GM23338 (cell line): ENCODE results near the gene SLC8B1. TPM values are rescaled to one million over a fixed set of nuclear protein-coding genes. Genes with fewer than 3 reads are reported as not detected.

Experiments
- ATAC-seq: fragments of 200-7000 bp; cut with Tn5 transposase; 3 replicates; pipeline ENCODE4 v1.9.1; 2020
- DNase-seq: peaks from one replicate; pipeline ENCODE4 v3.0.0-alpha.2; 2015; ENCODE audit warnings: low spot score
- H2AFZ ChIP-seq: fragments of 200-600 bp; sonication (generic); 2 replicates; pipeline ENCODE4 v1.8.0; 2016; ENCODE audit warnings: antibody characterized with exemption, mild to moderate bottlenecking, moderate library complexity
- H3F3A ChIP-seq: fragments of 200-600 bp; sonication (generic); replicated peaks from 2 replicates; pipeline ENCODE4 v1.8.0; 2017; ENCODE audit warnings: antibody characterized with exemption, mixed run types, low read depth
- H3K27ac ChIP-seq: fragments of 200-600 bp; sonication (generic); 2 replicates; pipeline ENCODE4 v1.6.1; 2016; ENCODE audit warnings: low read depth
- H3K27me3 ChIP-seq: fragments of 200-600 bp; sonication (generic); 2 replicates; pipeline ENCODE4 v1.8.0; 2016; ENCODE audit warnings: mild to moderate bottlenecking, mixed run types, moderate library complexity; ENCODE audit not compliant: insufficient read depth
- H3K36me3 ChIP-seq: fragments of 200-600 bp; sonication (generic); 2 replicates; pipeline ENCODE4 v1.8.0; 2016; ENCODE audit warnings: mild to moderate bottlenecking; ENCODE audit not compliant: insufficient read depth
- H3K4me1 ChIP-seq: fragments of 200-600 bp; sonication (generic); 2 replicates; pipeline ENCODE4 v1.8.0; 2016; ENCODE audit warnings: mild to moderate bottlenecking, moderate library complexity; ENCODE audit not compliant: insufficient read depth
- H3K4me2 ChIP-seq: fragments of 200-600 bp; sonication (generic); 2 replicates; pipeline ENCODE4 v1.7.1; 2017; ENCODE audit warnings: mixed run types
- H3K4me3 ChIP-seq: fragments of 200-600 bp; sonication (generic); 2 replicates; pipeline ENCODE4 v1.6.1; 2016; ENCODE audit warnings: mixed run types
- H3K79me2 ChIP-seq: fragments of 200-600 bp; sonication (generic); replicated peaks from 2 replicates; pipeline ENCODE4 v1.8.0; 2017; ENCODE audit warnings: mild to moderate bottlenecking; ENCODE audit not compliant: insufficient read depth
- H3K9me2 ChIP-seq: fragments of 200-600 bp; sonication (generic); 2 replicates; pipeline ENCODE4 v1.8.0; 2017; ENCODE audit not compliant: insufficient read depth
- H4K20me1 ChIP-seq: fragments of 200-600 bp; sonication (generic); replicated peaks from 2 replicates; pipeline ENCODE4 v1.8.0; 2017; ENCODE audit warnings: mild to moderate bottlenecking; ENCODE audit not compliant: insufficient read depth
- H3K27ac Mint-ChIP-seq: 2 replicates; pipeline ENCODE4 v1.8.0; 2020; ENCODE audit warnings: inconsistent platforms, mild to moderate bottlenecking, moderate library complexity, mixed read lengths
- H3K27me3 Mint-ChIP-seq: 3 replicates; pipeline ENCODE4 v1.8.0; 2022; ENCODE audit warnings: low read depth, mild to moderate bottlenecking, moderate library complexity, mixed read lengths, inconsistent platforms; ENCODE audit not compliant: insufficient read depth, poor library complexity
- H3K36me3 Mint-ChIP-seq: 3 replicates; pipeline ENCODE4 v1.8.0; 2021; ENCODE audit warnings: low read depth, mild to moderate bottlenecking, inconsistent platforms, moderate library complexity, mixed read lengths
- H3K4me1 Mint-ChIP-seq: 3 replicates; pipeline ENCODE4 v1.8.0; 2020; ENCODE audit warnings: mild to moderate bottlenecking, inconsistent platforms, mixed read lengths
- H3K4me3 Mint-ChIP-seq: 3 replicates; pipeline ENCODE4 v1.8.0; 2021; ENCODE audit warnings: moderate library complexity, mild to moderate bottlenecking, inconsistent platforms, mixed read lengths
- H3K9me3 Mint-ChIP-seq: 3 replicates; pipeline ENCODE4 v1.8.0; 2020; ENCODE audit warnings: moderate library complexity, mild to moderate bottlenecking, inconsistent platforms, mixed read lengths
- CREB1 ChIP-seq: fragments of 250-450 bp; sonication (Bioruptor Pico); IDR thresholded peaks from 2 replicates; pipeline ENCODE4 v1.5.0; 2020; ENCODE audit warnings: low read depth, mild to moderate bottlenecking, moderate library complexity
- EZH2phosphoT487 ChIP-seq: fragments of 200-600 bp; sonication (generic); IDR thresholded peaks from one replicate; pipeline ENCODE4 v1.8.1; 2018; ENCODE audit warnings: antibody characterized with exemption; ENCODE audit not compliant: unreplicated experiment
- JUNB ChIP-seq: IDR thresholded peaks from one replicate; pipeline ENCODE4 v1.6.1; 2016; ENCODE audit warnings: antibody characterized with exemption; ENCODE audit not compliant: unreplicated experiment
- NANOG ChIP-seq: IDR thresholded peaks from 2 replicates; pipeline ENCODE4 v1.6.1; 2016; ENCODE audit warnings: antibody characterized with exemption, borderline replicate concordance
- POLR2AphosphoS5 ChIP-seq: IDR thresholded peaks from 2 replicates; pipeline ENCODE4 v1.6.1; 2016; ENCODE audit warnings: antibody characterized with exemption, low read depth
- STAT1 ChIP-seq: IDR thresholded peaks from one replicate; pipeline ENCODE4 v1.6.1; 2016; ENCODE audit warnings: antibody characterized with exemption; ENCODE audit not compliant: unreplicated experiment
- ZNF114 ChIP-seq: fragments of 250-450 bp; sonication (Bioruptor Pico); IDR thresholded peaks from 2 replicates; pipeline ENCODE4 v1.5.0; 2020; ENCODE audit warnings: mild to moderate bottlenecking, moderate library complexity
- polyA plus RNA-seq: library from polyadenylated mRNA; unstranded; fragments of >200 nt; fragmentation: Nextera tagmentation; extraction: Ambion mirVana; gene quantifications from 2 replicates; pipeline ENCODE4 v1.2.1, GENCODE V29; 2016
- total RNA-seq: library from RNA; depleted of rRNA; stranded (reverse); fragments of >200 nt; shearing (Covaris generic); gene quantifications from 2 replicates; pipeline ENCODE4 v1.2.3, GENCODE V29; 2014
- TF ChIP-seq, protein P1 (sequence below): fragments of 250-450 bp; sonication (Bioruptor Pico); IDR thresholded peaks from 2 replicates; pipeline ENCODE4 v1.5.0; 2020; ENCODE audit warnings: mild to moderate bottlenecking, moderate library complexity
- TF ChIP-seq, protein P2 (sequence below): IDR thresholded peaks from 2 replicates; pipeline ENCODE4 v1.6.1; 2016; ENCODE audit warnings: antibody characterized with exemption

Gene SLC8B1
- total and polyA plus RNA-seq, 2 experiments from 2014 or later: 6.0 to 8.9 TPM

DNA sequence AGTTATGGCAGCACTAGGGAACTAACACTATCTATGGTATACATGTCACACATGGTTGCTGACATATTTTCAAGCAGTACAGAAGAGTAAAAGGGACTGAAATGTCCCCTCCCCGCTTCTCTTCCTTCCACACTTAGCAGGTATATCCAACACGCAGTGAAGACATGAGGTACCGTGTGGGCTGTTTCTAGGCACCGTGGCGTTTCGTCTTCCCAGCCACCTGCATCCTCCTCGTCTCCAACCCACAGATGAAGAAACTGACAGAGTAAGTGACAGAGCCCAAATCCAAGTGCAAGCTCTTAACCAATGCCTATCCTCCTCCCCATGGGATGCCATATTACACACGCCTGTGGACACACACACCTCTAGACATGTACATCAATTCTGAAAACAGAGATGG is 32.4 kb downstream of the SLC8B1 start (continued):
- TF ChIP-seq, protein P1, sequence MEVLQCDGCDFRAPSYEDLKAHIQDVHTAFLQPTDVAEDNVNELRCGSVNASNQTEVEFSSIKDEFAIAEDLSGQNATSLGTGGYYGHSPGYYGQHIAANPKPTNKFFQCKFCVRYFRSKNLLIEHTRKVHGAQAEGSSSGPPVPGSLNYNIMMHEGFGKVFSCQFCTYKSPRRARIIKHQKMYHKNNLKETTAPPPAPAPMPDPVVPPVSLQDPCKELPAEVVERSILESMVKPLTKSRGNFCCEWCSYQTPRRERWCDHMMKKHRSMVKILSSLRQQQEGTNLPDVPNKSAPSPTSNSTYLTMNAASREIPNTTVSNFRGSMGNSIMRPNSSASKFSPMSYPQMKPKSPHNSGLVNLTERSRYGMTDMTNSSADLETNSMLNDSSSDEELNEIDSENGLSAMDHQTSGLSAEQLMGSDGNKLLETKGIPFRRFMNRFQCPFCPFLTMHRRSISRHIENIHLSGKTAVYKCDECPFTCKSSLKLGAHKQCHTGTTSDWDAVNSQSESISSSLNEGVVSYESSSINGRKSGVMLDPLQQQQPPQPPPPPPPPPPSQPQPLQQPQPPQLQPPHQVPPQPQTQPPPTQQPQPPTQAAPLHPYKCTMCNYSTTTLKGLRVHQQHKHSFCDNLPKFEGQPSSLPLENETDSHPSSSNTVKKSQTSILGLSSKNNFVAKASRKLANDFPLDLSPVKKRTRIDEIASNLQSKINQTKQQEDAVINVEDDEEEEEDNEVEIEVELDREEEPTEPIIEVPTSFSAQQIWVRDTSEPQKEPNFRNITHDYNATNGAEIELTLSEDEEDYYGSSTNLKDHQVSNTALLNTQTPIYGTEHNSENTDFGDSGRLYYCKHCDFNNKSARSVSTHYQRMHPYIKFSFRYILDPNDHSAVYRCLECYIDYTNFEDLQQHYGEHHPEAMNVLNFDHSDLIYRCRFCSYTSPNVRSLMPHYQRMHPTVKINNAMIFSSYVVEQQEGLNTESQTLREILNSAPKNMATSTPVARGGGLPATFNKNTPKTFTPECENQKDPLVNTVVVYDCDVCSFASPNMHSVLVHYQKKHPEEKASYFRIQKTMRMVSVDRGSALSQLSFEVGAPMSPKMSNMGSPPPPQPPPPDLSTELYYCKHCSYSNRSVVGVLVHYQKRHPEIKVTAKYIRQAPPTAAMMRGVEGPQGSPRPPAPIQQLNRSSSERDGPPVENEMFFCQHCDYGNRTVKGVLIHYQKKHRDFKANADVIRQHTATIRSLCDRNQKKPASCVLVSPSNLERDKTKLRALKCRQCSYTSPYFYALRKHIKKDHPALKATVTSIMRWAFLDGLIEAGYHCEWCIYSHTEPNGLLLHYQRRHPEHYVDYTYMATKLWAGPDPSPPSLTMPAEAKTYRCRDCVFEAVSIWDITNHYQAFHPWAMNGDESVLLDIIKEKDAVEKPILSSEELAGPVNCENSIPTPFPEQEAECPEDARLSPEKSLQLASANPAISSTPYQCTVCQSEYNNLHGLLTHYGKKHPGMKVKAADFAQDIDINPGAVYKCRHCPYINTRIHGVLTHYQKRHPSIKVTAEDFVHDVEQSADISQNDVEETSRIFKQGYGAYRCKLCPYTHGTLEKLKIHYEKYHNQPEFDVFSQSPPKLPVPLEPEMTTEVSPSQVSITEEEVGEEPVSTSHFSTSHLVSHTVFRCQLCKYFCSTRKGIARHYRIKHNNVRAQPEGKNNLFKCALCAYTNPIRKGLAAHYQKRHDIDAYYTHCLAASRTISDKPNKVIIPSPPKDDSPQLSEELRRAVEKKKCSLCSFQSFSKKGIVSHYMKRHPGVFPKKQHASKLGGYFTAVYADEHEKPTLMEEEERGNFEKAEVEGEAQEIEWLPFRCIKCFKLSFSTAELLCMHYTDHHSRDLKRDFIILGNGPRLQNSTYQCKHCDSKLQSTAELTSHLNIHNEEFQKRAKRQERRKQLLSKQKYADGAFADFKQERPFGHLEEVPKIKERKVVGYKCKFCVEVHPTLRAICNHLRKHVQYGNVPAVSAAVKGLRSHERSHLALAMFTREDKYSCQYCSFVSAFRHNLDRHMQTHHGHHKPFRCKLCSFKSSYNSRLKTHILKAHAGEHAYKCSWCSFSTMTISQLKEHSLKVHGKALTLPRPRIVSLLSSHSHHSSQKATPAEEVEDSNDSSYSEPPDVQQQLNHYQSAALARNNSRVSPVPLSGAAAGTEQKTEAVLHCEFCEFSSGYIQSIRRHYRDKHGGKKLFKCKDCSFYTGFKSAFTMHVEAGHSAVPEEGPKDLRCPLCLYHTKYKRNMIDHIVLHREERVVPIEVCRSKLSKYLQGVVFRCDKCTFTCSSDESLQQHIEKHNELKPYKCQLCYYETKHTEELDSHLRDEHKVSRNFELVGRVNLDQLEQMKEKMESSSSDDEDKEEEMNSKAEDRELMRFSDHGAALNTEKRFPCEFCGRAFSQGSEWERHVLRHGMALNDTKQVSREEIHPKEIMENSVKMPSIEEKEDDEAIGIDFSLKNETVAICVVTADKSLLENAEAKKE (CRISPR knock-in tag): no peak
- no peak for TF ChIP-seq EZH2phosphoT487
- TF ChIP-seq, protein P2, sequence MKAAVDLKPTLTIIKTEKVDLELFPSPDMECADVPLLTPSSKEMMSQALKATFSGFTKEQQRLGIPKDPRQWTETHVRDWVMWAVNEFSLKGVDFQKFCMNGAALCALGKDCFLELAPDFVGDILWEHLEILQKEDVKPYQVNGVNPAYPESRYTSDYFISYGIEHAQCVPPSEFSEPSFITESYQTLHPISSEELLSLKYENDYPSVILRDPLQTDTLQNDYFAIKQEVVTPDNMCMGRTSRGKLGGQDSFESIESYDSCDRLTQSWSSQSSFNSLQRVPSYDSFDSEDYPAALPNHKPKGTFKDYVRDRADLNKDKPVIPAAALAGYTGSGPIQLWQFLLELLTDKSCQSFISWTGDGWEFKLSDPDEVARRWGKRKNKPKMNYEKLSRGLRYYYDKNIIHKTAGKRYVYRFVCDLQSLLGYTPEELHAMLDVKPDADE: no peak
- no peak for TF ChIP-seq POLR2AphosphoS5
- TF ChIP-seq CREB1: no peak
- no peak for TF ChIP-seq JUNB

DNA sequence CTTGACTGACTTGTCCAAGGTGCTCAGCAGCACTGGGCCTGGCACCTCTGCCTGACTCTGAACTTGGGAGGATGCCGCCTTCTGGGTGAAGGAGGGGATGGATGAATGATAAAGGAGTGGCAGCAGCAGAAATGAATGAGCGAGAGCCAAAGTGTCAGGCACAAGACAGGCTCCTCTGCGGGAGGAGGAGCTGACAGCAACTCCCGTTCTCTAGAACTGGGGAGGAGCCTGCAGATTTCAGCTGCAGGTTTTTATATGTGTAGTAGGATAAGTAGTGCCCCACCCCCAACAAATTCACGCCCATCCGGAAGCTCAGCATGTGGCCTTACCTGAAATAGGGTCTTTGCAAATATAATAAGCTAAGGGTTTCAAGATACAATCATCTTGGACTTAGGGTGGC is 33.1 kb downstream of the SLC8B1 start:
- no peaks in the 10 kb centered on the region for H3K36me3 Mint-ChIP-seq
- H3K4me1 Mint-ChIP-seq: peaks cover 28% of the 10 kb centered on the region
- Histone ChIP-seq H3K79me2 (no peaks in the 10 kb centered on the region), H3K9me2 (no peaks in the 10 kb centered on the region), H4K20me1 (no peaks in the 10 kb centered on the region), H3K4me3 (no peak overlapping the region), H3F3A (0 out of 2 replicates have a peak, but pooled peaks cover 3% of the 10 kb centered on the region), H3K4me1 (peaks cover 12% of the 10 kb centered on the region; the same call in 1 of the 2 replicates), H3K27ac (no peak overlapping the region), H2AFZ (no peak overlapping the region), H3K4me2 (no peak overlapping the region), H3K27me3 (no peaks in the 10 kb centered on the region), H3K36me3 (no peaks in the 10 kb centered on the region)
- ATAC-seq (no peak), DNase-seq (no peak)
- peaks cover 12% of the 10 kb centered on the region for H3K27me3 Mint-ChIP-seq
- H3K27ac Mint-ChIP-seq: no peak overlapping the region
- H3K4me3 Mint-ChIP-seq: no peak overlapping the region
- H3K9me3 Mint-ChIP-seq: no peaks in the 10 kb centered on the region; the same call in 2 of the 3 replicates
- TF ChIP-seq JUNB: no peak
- no peak for TF ChIP-seq NANOG
- no peak for TF ChIP-seq ZNF114
- no peak for TF ChIP-seq EZH2phosphoT487
- TF ChIP-seq, protein P1 (CRISPR knock-in tag): no peak
- TF ChIP-seq STAT1: no peak
